ENCODE results near the gene ZBTB7B.
A peak's percentile ranks its signal among the peaks of the same experiment; 100 is the strongest.
"Not testable (repeated sequence)": the region's sequence is repeated elsewhere in the genome, so short reads cannot be mapped to it uniquely, and the experiment has no call there.

Gene ZBTB7B

GRCh38 chr1:154983776-154984466 lies 18.7 kb upstream of the ZBTB7B start:
- no peak for DNase-seq (ENCODE audit: low read depth, low spot score)
- peak overlapping the region; percentile 53 for H3K27ac ChIP-seq

GRCh38 chr1:154986736-154987135 lies 15.9 kb upstream of the ZBTB7B start:
- H3K27ac ChIP-seq; DNase-seq (ENCODE audit: low read depth, low spot score): not testable (repeated sequence)

GRCh38 chr1:154987326-154987725 lies 15.3 kb upstream of the ZBTB7B start:
- H3K27ac ChIP-seq = no peak overlapping the region
- no peak for DNase-seq (ENCODE audit: low read depth, low spot score)

- no peak for DNase-seq (ENCODE audit: low read depth, low spot score)
- no peak overlapping the region for H3K27ac ChIP-seq
Measured at GRCh38 chr1:154988058-154988954, 14.3 kb upstream of the ZBTB7B start.

- H3K27ac ChIP-seq = no peak overlapping the region
- DNase-seq (ENCODE audit: low read depth, low spot score) = no peak
Measured at GRCh38 chr1:154989195-154989860, 13.3 kb upstream of the ZBTB7B start.

GRCh38 chr1:154990276-154990675 lies 12.3 kb upstream of the ZBTB7B start:
- no peak for DNase-seq (ENCODE audit: low read depth, low spot score)
- H3K27ac ChIP-seq = no peak overlapping the region

GRCh38 chr1:154992721-154993571 lies 9.7 kb upstream of the ZBTB7B start:
- no peak for DNase-seq (ENCODE audit: low read depth, low spot score)
- no peak overlapping the region for H3K27ac ChIP-seq

- no peak for DNase-seq (ENCODE audit: low read depth, low spot score)
- H3K27ac ChIP-seq = no peak within 1 kb of the TSS
Measured at GRCh38 chr1:154993572-154994268, 8.9 kb upstream of the ZBTB7B start, which contains the start of gene LENEP. TSS of gene LENEP (plus strand) at chr1:154993586. CDS start at chr1:154993608, 22 bp downstream.

- no peak overlapping the region for H3K27ac ChIP-seq
- no peak for DNase-seq (ENCODE audit: low read depth, low spot score)
Measured at GRCh38 chr1:154994269-154994587, 8.4 kb upstream of the ZBTB7B start.

GRCh38 chr1:154994591-154994990 lies 8.0 kb upstream of the ZBTB7B start:
- no peak overlapping the region for H3K27ac ChIP-seq
- DNase-seq (ENCODE audit: low read depth, low spot score) = no peak

- DNase-seq (ENCODE audit: low read depth, low spot score); H3K27ac ChIP-seq: not testable (repeated sequence)
Measured at GRCh38 chr1:154995301-154995983, 7.2 kb upstream of the ZBTB7B start.

- no peak overlapping the region for H3K27ac ChIP-seq
- DNase-seq (ENCODE audit: low read depth, low spot score) = no peak
Measured at GRCh38 chr1:154996966-154997701, 5.5 kb upstream of the ZBTB7B start.

GRCh38 chr1:154998201-154998780 lies 4.3 kb upstream of the ZBTB7B start:
- no peak overlapping the region for H3K27ac ChIP-seq
- no peak for DNase-seq (ENCODE audit: low read depth, low spot score)

GRCh38 chr1:154998818-154999570 lies 3.6 kb upstream of the ZBTB7B start:
- peak overlapping the region; percentile 98 for H3K27ac ChIP-seq
- DNase-seq (ENCODE audit: low read depth, low spot score) = no peak

GRCh38 chr1:154999571-155000410 lies 2.8 kb upstream of the ZBTB7B start:
- H3K27ac ChIP-seq = peak overlapping the region; percentile 98
- DNase-seq (ENCODE audit: low read depth, low spot score) = no peak

- no peak for DNase-seq (ENCODE audit: low read depth, low spot score)
- peak overlapping the region; percentile 98 for H3K27ac ChIP-seq
Measured at GRCh38 chr1:155000411-155000725, 2.2 kb upstream of the ZBTB7B start.

All from epithelial cell of prostate (primary cell).